ENCODE data around the gene SCRN3.
"Not testable (repeated sequence)": the region's sequence is repeated elsewhere in the genome, so short reads cannot be mapped to it uniquely, and the experiment has no call there.

The SCRN3 gene

GRCh38 chr2:174410039-174410438, 14.5 kb downstream of the SCRN3 start:
- DNase-seq = not testable (repeated sequence)

GRCh38 chr2:174412256-174412655, 16.7 kb downstream of the SCRN3 start:
- no peak for DNase-seq

GRCh38 chr2:174428214-174428613, 32.7 kb downstream of the SCRN3 start:
- DNase-seq = no peak

GRCh38 chr2:174430066-174430465, 34.5 kb downstream of the SCRN3 start:
- no peak for DNase-seq

- DNase-seq = no peak
Measured at GRCh38 chr2:174431902-174432301, 36.4 kb downstream of the SCRN3 start.

GRCh38 chr2:174436351-174436750, 40.8 kb downstream of the SCRN3 start:
- no peak for DNase-seq

GRCh38 chr2:174438146-174438886, 42.8 kb downstream of the SCRN3 start:
- no peak for DNase-seq

GRCh38 chr2:174439323-174439722, 43.8 kb downstream of the SCRN3 start:
- DNase-seq = no peak

GRCh38 chr2:174439950-174440349, 44.4 kb downstream of the SCRN3 start:
- DNase-seq = no peak

- no peak for DNase-seq
Measured at GRCh38 chr2:174442546-174443510, 47.3 kb downstream of the SCRN3 start.

GRCh38 chr2:174444761-174445160, 49.2 kb downstream of the SCRN3 start:
- no peak for DNase-seq

- DNase-seq = no peak
Measured at GRCh38 chr2:174445248-174445647, 49.7 kb downstream of the SCRN3 start.

GRCh38 chr2:174446531-174446930, 51.0 kb downstream of the SCRN3 start:
- DNase-seq = no peak

- DNase-seq = no peak
Measured at GRCh38 chr2:174449033-174449432, 53.5 kb downstream of the SCRN3 start.

- DNase-seq = no peak
Measured at GRCh38 chr2:174450021-174450816, 54.7 kb downstream of the SCRN3 start.

- DNase-seq = no peak
Measured at GRCh38 chr2:174454566-174454965, 59.0 kb downstream of the SCRN3 start.

- no peak for DNase-seq
Measured at GRCh38 chr2:174461221-174461620, 65.7 kb downstream of the SCRN3 start.

- DNase-seq = no peak
Measured at GRCh38 chr2:174465327-174465726, 69.8 kb downstream of the SCRN3 start.

GRCh38 chr2:174473796-174474195, 78.3 kb downstream of the SCRN3 start:
- DNase-seq = no peak

- no peak for DNase-seq
Measured at GRCh38 chr2:174477759-174478158, 82.2 kb downstream of the SCRN3 start.
